Measurements from ENCODE around the gene NUTM2D.
A peak's percentile ranks its signal among the peaks of the same experiment; 100 is the strongest.
"Not testable (repeated sequence)": the region's sequence is repeated elsewhere in the genome, so short reads cannot be mapped to it uniquely, and the experiment has no call there.

NUTM2D gene

GRCh38 chr10:87357444-87357843, at the start of gene NUTM2D:
Gene NUTM2D, plus strand, starts transcription at chr10:87357744. Its CDS starts 522 bp downstream, at chr10:87358266.
- DNase-seq (ENCODE audit: low spot score): not testable (repeated sequence)

- DNase-seq (ENCODE audit: low spot score): not testable (repeated sequence)
Measured at GRCh38 chr10:87308702-87309101, 48.8 kb upstream of the NUTM2D start.

- DNase-seq (ENCODE audit: low spot score): not testable (repeated sequence)
Measured at GRCh38 chr10:87309657-87310056, 47.9 kb upstream of the NUTM2D start.

- not testable (repeated sequence) for DNase-seq (ENCODE audit: low spot score)
Measured at GRCh38 chr10:87311521-87311920, 46.0 kb upstream of the NUTM2D start.

DNA sequence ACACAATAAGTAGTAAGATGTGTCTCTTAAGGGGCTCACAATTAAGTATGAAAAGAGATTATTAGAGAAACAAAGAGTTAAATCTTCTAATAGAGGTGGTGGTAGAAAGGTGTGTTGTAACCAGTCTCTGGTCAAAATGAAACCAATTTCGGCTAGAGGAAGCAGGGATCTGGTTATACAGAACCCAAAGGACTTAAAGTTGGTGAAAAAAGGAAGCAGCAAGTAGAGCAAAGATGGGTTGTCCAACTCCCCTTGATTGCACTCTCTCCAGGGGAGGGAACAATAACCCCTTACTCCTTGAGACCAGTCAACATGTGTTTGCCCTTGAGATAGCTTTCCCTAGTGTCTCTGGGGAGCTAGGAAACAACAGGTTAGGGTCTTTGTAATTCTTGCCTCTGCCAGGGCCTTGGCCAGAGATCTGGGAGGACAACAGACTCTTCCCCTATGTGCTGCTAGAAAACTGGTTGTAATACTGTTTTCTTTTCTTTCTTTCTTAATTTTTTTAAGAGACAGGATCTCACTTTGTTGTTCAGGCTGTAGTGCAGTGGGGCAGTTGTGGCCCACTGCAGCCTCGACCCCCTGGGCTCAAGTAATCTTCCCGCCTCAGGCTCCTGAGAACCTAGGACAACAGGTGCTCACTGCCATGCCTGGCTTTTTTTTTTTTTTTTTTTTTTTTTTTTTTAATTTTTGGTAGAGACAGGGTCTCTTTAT, 43.7 kb upstream of the NUTM2D start:
- not testable (repeated sequence) for DNase-seq (ENCODE audit: low spot score)

DNA sequence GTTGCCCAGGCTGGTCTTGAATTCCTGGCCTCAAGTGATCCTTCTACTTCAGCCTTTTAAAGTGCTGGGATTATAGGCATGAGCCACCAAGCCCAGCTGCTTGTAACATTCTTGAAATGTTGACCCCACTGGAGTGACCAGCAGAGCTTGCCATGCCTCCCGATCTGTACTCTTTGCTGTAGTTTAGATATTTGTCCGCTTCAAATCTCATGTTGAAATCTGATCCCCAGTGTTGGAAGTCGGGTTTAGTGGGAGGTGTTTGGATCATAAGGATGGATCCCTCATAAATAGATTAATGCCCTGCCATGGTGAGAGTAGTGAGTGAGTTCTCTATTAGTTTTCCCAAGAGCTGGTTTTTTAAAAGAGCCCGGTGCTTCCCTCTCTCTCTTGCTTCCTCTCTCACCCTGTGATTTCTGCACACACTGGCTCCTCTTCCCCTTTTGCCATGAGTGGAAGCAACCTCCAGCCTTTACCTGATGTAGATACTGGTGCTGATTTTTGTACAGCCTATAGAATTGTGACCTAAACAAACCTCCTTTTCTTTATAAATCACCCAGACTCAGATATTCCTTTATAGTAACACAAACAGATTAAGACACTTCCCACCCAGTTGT, 43.1 kb upstream of the NUTM2D start:
- not testable (repeated sequence) for DNase-seq (ENCODE audit: low spot score)

DNA sequence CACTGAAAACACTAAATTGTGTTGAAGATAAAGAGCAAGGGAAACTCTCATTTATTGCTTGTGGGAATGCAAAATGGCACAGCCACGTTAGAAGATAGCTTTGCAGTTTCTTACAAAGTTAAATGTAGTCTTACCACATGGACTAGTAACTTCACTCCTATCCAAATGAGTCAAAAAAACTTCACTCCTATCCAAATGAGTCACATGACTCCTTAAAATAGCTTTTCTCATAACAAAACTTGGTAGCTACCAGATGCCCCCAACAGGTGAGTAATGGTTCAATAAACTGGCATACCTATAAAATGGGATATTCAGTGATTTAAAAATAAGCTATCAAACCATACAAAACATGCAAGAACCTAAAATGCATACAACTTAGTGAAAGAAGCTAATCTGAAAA, 36.0 kb upstream of the NUTM2D start:
- DNase-seq (ENCODE audit: low spot score): not testable (repeated sequence)

- not testable (repeated sequence) for DNase-seq (ENCODE audit: low spot score)
Measured at GRCh38 chr10:87324559-87324958, 33.0 kb upstream of the NUTM2D start.

GRCh38 chr10:87327958-87328357, 29.6 kb upstream of the NUTM2D start:
- DNase-seq (ENCODE audit: low spot score): not testable (repeated sequence)

DNA sequence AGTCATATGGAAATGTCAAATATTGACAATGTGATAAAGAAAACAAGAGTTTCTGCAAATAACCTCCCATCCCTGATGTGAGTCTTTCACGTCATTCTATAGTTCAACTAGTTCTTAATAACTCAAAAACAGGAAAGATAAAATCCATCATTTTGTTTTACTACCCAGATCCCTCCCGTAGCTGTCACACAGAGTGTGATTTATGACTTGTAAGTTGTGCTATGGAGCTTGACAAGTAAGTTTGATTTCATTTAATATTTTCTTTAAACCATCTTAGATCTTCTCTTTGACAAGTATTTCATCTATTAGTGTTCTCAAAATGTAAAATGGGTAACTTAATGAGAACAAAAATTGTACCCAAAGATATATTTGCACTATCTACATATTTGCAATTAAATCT, 28.4 kb upstream of the NUTM2D start:
- not testable (repeated sequence) for DNase-seq (ENCODE audit: low spot score)

- not testable (repeated sequence) for DNase-seq (ENCODE audit: low spot score)
Measured at GRCh38 chr10:87332687-87333086, 24.9 kb upstream of the NUTM2D start.

DNA sequence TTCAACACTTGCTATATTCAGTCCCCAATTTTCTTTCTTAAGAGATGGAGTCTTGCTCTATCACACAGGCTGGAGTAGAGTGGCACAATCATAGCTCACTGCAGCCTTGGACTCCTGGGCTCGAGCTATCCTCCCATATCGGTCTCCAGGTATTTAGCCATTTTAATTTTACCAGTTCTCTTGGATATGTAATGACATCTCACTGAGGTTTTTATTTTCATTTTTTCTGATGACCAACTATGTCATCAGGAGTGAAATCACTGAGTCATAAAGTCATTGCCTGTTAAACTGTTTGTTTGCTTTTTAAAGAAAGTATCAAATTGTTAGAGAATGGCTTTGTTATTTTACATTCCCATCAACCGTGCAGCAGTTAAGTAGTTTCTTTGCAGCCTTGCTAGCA, 17.1 kb upstream of the NUTM2D start:
- not testable (repeated sequence) for DNase-seq (ENCODE audit: low spot score)

DNA sequence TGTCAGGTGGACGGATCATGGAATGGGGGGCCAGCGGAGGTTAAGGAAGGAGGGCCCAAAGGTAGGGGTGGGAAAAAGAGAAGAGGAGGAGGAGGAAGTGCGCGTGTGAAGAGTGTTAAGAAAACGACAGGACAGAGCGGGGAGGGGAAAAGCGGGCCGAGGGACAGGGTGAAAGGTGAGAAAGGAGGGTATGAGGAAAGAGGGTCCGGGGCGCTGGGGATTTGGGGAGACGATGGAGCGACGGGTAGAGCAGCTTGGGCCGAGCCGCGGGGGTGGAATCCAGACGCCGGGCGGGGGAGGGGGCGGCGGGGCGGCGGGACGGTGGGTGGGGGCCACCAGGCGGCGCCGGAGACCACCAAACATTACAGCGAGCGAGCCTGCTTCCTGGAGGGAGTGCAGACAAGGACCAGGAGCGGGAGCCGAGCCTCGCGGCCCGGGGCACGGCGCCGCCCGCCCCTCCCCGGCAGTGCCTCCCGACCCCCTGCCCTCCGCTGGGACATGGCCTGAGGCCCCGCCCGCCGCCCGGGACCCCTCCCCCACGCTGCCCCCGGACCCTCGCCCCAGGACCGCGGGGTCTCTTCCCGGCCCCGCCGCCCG, 15.9 kb upstream of the NUTM2D start:
- not testable (repeated sequence) for DNase-seq (ENCODE audit: low spot score)

DNA sequence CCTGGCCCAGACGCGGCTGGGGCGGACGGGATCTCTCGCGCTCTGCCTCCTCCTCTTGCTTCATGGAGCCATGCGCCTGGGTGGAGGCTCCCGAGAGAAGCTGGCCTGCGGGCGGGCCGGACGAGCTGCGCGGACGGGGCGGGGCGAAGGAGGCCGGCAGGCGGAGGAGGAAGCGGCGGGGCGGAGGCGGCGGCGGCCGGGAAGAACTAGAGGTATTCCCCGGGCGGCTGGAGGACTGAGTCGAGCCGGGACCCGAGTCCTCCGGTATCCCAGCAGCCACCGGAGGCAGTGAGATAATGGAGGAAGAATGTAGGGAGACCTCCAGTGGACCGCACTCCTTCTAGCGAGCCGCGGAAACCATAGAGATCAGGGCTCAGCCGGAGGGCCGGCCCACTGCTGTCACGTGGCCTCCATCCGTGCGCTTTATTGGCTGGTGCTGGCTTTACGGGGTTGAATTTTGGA, 15.3 kb upstream of the NUTM2D start:
- peak; percentile 59 for DNase-seq (ENCODE audit: low spot score)

GRCh38 chr10:87342711-87343258, 14.8 kb upstream of the NUTM2D start:
- DNase-seq (ENCODE audit: low spot score): not testable (repeated sequence)

- not testable (repeated sequence) for DNase-seq (ENCODE audit: low spot score)
Measured at GRCh38 chr10:87345743-87346142, 11.8 kb upstream of the NUTM2D start.

GRCh38 chr10:87350161-87350560, 7.4 kb upstream of the NUTM2D start:
- DNase-seq (ENCODE audit: low spot score): not testable (repeated sequence)

DNA sequence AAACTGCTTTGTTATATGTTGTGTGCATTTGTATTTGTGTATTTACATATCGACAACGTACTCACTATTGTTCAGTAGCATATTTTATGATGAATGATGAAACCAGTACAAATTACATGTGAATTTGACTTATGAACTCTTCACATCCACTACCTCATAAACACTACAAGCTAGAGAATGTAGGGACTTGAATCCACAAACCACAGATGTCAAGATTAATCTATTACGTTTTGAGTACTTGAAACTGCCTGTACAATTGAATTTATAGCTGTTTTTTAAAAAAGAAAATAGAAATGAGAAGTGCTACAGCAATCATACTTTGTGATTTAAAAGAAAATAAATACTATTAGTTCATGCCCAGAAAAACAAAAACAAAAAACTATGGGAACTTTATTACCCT, 4.7 kb upstream of the NUTM2D start:
- DNase-seq (ENCODE audit: low spot score): not testable (repeated sequence)

DNA sequence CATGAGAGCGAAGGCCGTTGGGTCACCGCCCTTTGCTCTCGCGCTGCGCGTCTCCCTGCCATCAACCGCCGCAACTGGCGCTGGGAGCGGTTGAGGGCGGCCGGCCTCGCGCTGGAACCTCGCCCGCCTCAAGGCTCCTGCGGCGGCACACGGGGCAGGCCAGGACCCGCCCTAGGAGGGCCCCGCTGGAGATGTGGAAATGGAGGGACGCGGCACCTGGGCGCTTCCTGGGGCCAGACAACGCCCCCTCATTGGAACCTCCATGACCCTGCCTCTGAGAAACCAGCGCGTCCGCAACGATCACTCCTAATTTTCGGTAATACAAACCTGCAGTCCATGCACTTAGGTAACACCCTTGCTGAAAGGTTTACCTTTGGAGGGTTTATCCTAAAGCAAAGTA, 2.4 kb upstream of the NUTM2D start:
- DNase-seq (ENCODE audit: low spot score): not testable (repeated sequence)

DNA sequence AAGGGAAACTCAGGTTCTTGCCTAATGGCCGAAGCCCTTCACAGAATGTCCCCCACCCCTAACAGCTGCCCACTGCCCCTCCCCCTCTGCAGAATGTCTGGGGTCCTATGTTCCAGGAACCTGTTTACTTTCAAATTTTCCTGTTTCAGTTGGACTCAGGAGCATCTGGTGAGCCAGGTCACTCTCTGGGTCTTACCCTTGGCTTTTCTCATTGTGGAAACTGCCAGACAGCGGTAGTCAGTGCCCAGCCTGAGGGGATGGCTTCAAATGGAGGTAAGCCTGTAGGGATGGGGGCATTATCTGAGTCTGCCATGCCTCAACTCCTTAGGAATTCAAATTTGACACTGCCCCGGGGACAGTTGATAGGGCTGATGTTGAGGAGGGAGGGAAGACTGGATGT, 615 bp downstream of the NUTM2D start:
- DNase-seq (ENCODE audit: low spot score): not testable (repeated sequence)

DNA sequence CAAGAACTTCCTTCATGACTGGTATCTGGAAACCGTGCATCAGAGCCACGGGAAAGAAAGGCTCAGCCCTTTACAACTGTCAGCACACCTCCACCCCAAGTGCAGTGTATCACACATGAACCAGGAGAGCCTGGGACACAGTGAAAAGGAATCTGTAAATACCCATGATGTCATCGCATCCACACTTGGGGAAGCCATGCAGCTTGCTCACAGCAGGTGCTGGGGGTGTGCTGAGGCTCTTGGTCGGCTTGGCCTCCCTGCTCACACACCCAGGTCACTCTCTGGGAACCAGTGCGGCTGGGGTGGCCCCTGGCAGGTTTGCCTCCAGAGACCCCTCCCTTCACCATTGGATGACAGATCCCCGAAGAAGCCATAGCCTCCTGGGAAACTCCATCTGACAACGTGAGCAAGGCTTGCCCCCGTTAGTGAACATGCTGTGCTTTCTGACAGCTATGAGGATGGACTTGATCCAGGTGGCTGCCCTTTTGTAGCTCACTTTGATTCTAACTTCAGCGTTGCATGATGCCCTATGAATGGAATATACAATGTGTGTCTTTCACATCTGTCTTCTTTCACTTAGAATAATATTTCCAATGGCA, 12.1 kb downstream of the NUTM2D start:
- not testable (repeated sequence) for DNase-seq (ENCODE audit: low spot score)

- peak; percentile 13 for DNase-seq (ENCODE audit: low spot score)
Measured at GRCh38 chr10:87374091-87374490, 16.5 kb downstream of the NUTM2D start.

All from GM03348 (cell line).